Ishikawa (cell line): ENCODE results near the gene SGK1.

Experiments used
- CEBPB ChIP-seq: IDR thresholded peaks from 2 replicates; pipeline ENCODE4 v1.6.1; 2012
- CREB1 ChIP-seq: IDR thresholded peaks from 2 replicates; pipeline ENCODE4 v1.6.1; 2012; ENCODE audit warnings: low read depth
- EGR1 ChIP-seq: IDR thresholded peaks from 2 replicates; pipeline ENCODE4 v1.6.1; 2012
- EP300 ChIP-seq: IDR thresholded peaks from 2 replicates; pipeline ENCODE4 v1.6.1; 2012; ENCODE audit warnings: borderline replicate concordance
- FOXM1 ChIP-seq: IDR thresholded peaks from 2 replicates; pipeline ENCODE4 v1.6.1; 2012; ENCODE audit warnings: low read depth, borderline replicate concordance
- MAX ChIP-seq: IDR thresholded peaks from 2 replicates; pipeline ENCODE4 v1.6.1; 2012
- NFIC ChIP-seq: IDR thresholded peaks from 2 replicates; pipeline ENCODE4 v1.6.1; 2012
- RAD21 ChIP-seq: IDR thresholded peaks from 2 replicates; pipeline ENCODE4 v1.6.1; 2012; ENCODE audit warnings: low read depth
- REST ChIP-seq: IDR thresholded peaks from 2 replicates; pipeline ENCODE4 v1.6.1; 2012; ENCODE audit warnings: low read depth, mild to moderate bottlenecking
- TAF1 ChIP-seq: IDR thresholded peaks from 2 replicates; pipeline ENCODE4 v1.6.1; 2012; ENCODE audit warnings: low read depth, mild to moderate bottlenecking
- TCF12 ChIP-seq: IDR thresholded peaks from 2 replicates; pipeline ENCODE4 v1.6.1; 2012; ENCODE audit warnings: low read depth
- TEAD4 ChIP-seq: IDR thresholded peaks from 2 replicates; pipeline ENCODE4 v1.6.1; 2012
- USF1 ChIP-seq: IDR thresholded peaks from 2 replicates; pipeline ENCODE4 v1.6.1; 2012
- YY1 ChIP-seq: IDR thresholded peaks from 2 replicates; pipeline ENCODE4 v1.6.1; 2012; ENCODE audit warnings: low read depth
- ZBTB7A ChIP-seq: IDR thresholded peaks from 2 replicates; pipeline ENCODE4 v1.6.1; 2012; ENCODE audit warnings: low read depth

SGK1 gene

GRCh38 chr6:134316733-134317431 lies 1.0 kb downstream of the SGK1 start:
- no peak for TF ChIP-seq NFIC
- TF ChIP-seq CEBPB = no peak
- no peak for TF ChIP-seq TEAD4
- TF ChIP-seq USF1 = no peak
- TF ChIP-seq REST = no peak
- no peak for TF ChIP-seq ZBTB7A
- TF ChIP-seq CREB1 = no peak
- no peak for TF ChIP-seq EGR1
- TF ChIP-seq EP300 = no peak
- no peak for TF ChIP-seq YY1
- no peak for TF ChIP-seq MAX
- no peak for TF ChIP-seq FOXM1
- TF ChIP-seq RAD21 = no peak
- no peak for TF ChIP-seq TCF12
- TF ChIP-seq TAF1 = no peak

GRCh38 chr6:134315974-134316441 lies 1.9 kb downstream of the SGK1 start:
- no peak for TF ChIP-seq MAX

GRCh38 chr6:134315189-134315588 lies 2.7 kb downstream of the SGK1 start:
- TF ChIP-seq TCF12 = no peak
- TF ChIP-seq ZBTB7A = no peak
- no peak for TF ChIP-seq FOXM1
- TF ChIP-seq YY1 = no peak
- TF ChIP-seq EP300 = no peak
- no peak for TF ChIP-seq MAX
- no peak for TF ChIP-seq TEAD4

GRCh38 chr6:134314006-134314821 lies 3.7 kb downstream of the SGK1 start:
- TF ChIP-seq EGR1 (no peak), USF1 (no peak), CREB1 (no peak), EP300 (no peak), YY1 (no peak), TEAD4 (no peak), CEBPB (no peak), TAF1 (no peak)

- TF ChIP-seq YY1 (no peak), RAD21 (no peak), EP300 (no peak)
Measured at GRCh38 chr6:134312038-134312660, 5.8 kb downstream of the SGK1 start.

- no peak for TF ChIP-seq MAX
- no peak for TF ChIP-seq EGR1
- TF ChIP-seq RAD21 = no peak
- TF ChIP-seq CEBPB = no peak
- TF ChIP-seq TCF12 = no peak
- no peak for TF ChIP-seq CREB1
- no peak for TF ChIP-seq TEAD4
Measured at GRCh38 chr6:134310817-134311216, 7.1 kb downstream of the SGK1 start.

GRCh38 chr6:134309983-134310605 lies 7.8 kb downstream of the SGK1 start:
- TF ChIP-seq RAD21 (no peak), EGR1 (no peak), USF1 (no peak), TAF1 (no peak)
